ENCODE data around the gene PDIA6.

Gene PDIA6

DNA sequence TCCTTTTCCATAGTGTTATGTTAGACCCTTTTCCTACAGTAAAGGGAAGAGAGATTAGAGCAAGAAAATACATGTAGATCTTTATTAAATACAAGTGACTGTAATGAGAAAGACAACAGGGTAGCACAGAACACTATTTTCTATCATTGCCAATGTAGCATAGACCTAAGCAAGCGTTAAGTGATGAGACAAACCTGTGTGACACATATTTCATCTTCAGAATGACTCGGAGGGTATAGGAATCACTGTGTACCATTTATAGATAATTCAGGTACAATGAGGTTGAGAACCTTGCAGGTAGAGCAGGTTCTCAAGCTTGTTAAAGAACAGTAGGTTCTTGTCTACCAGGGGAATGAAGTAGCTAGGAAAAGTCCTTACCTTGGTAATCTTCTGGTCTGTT lies 15.9 kb downstream of the PDIA6 start:
- peaks cover 8% of the 10 kb centered on the region for H3K4me1 ChIP-seq (ENCODE audit: insufficient read depth, low read length, severe bottlenecking)
- no peaks in the 10 kb centered on the region for H3K9me2 ChIP-seq (ENCODE audit: low read depth, low read length)
- no peaks in the 10 kb centered on the region for H3K9me3 ChIP-seq (ENCODE audit: low read length)
- peaks cover 30% of the 10 kb centered on the region for H3K79me2 ChIP-seq (ENCODE audit: insufficient read depth, low read length)
- H3K4me3 ChIP-seq (ENCODE audit: low read depth, low read length, poor library complexity, severe bottlenecking) = no peak overlapping the region
- H3F3A ChIP-seq (ENCODE audit: insufficient read depth, low read length) = no peaks in the 10 kb centered on the region
- peaks cover 3% of the 10 kb centered on the region; the same call in 1 of the 2 replicates for H4K20me1 ChIP-seq (ENCODE audit: insufficient read depth, low read length)
- no peak overlapping the region for H3K9ac ChIP-seq (ENCODE audit: low read length)
- TF ChIP-seq, protein P1, sequence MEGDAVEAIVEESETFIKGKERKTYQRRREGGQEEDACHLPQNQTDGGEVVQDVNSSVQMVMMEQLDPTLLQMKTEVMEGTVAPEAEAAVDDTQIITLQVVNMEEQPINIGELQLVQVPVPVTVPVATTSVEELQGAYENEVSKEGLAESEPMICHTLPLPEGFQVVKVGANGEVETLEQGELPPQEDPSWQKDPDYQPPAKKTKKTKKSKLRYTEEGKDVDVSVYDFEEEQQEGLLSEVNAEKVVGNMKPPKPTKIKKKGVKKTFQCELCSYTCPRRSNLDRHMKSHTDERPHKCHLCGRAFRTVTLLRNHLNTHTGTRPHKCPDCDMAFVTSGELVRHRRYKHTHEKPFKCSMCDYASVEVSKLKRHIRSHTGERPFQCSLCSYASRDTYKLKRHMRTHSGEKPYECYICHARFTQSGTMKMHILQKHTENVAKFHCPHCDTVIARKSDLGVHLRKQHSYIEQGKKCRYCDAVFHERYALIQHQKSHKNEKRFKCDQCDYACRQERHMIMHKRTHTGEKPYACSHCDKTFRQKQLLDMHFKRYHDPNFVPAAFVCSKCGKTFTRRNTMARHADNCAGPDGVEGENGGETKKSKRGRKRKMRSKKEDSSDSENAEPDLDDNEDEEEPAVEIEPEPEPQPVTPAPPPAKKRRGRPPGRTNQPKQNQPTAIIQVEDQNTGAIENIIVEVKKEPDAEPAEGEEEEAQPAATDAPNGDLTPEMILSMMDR (IDR thresholded peaks at IDR 0.05; ENCODE audit: low read length) = no peak
- no peak for TF ChIP-seq EZH2 (IDR thresholded peaks at IDR 0.05; ENCODE audit: borderline replicate concordance, low read length)
- no peak overlapping the region for H3K4me2 ChIP-seq (ENCODE audit: low read length)
- H3K27me3 ChIP-seq (ENCODE audit: insufficient read depth, low read length) = no peaks in the 10 kb centered on the region
- peaks cover 97% of the 10 kb centered on the region for H3K36me3 ChIP-seq (ENCODE audit: insufficient read depth, low read length)
- H3K27ac ChIP-seq (ENCODE audit: low read depth, low read length, poor library complexity, severe bottlenecking) = no peak overlapping the region
- no peak overlapping the region for H2AFZ ChIP-seq (ENCODE audit: low read length)

DNA sequence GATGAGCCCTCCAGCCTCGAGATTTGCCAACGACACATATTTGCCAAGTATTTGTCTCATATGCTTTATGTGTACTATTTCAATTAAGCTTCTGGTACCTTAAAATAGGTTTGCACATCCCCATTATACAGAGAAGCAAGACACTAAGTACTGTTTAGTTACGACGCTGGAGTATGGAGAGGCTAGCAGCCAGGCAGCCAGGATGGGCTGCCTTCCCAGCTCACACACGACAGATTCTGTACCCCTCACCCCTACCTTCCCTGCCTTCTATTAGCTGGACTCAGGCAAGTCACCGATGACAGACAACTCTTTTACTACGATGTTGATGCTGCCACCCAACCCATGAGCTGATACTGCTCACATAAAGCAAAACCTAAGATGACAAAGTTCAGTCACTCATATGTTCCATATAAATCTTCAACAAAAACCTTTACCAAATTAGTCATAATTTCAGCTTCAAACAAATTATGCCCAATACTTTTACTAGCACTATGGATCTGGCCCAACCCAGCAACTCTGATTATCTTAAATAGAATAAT lies 17.0 kb downstream of the PDIA6 start:
- TF ChIP-seq, protein P1 (IDR thresholded peaks at IDR 0.05; ENCODE audit: low read length) = no peak
- TF ChIP-seq EZH2 (IDR thresholded peaks at IDR 0.05; ENCODE audit: borderline replicate concordance, low read length) = no peak

DNA sequence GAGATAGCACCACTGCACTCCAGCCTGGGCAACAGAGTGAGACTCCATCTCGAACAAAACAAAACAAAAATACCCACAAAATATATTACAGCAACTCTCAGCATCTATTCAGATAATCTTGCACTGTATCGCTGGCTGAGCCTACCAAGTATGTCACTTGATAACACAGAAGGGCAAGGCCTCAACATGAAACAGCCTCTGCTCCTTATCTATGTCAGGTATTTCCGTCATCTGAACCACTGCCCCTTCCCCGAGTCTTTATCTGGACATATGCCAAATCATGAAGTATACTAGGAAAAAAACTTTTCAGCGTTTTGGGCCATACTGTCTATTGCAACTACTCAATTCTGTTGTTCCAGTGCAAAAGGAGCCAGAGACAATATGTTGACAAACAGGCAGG lies 17.7 kb downstream of the PDIA6 start:
- H3K27ac ChIP-seq (ENCODE audit: low read depth, low read length, poor library complexity, severe bottlenecking) = no peak overlapping the region
- peaks cover 15% of the 10 kb centered on the region for H3K79me2 ChIP-seq (ENCODE audit: insufficient read depth, low read length)
- H3K4me3 ChIP-seq (ENCODE audit: low read depth, low read length, poor library complexity, severe bottlenecking) = no peak overlapping the region
- no peaks in the 10 kb centered on the region for H4K20me1 ChIP-seq (ENCODE audit: insufficient read depth, low read length)
- no peaks in the 10 kb centered on the region for H3K27me3 ChIP-seq (ENCODE audit: insufficient read depth, low read length)
- peaks cover 97% of the 10 kb centered on the region for H3K36me3 ChIP-seq (ENCODE audit: insufficient read depth, low read length)
- no peaks in the 10 kb centered on the region for H3K9me3 ChIP-seq (ENCODE audit: low read length)
- H2AFZ ChIP-seq (ENCODE audit: low read length) = no peak overlapping the region
- no peak overlapping the region for H3K9ac ChIP-seq (ENCODE audit: low read length)
- H3K4me1 ChIP-seq (ENCODE audit: insufficient read depth, low read length, severe bottlenecking) = no peaks in the 10 kb centered on the region
- no peaks in the 10 kb centered on the region for H3F3A ChIP-seq (ENCODE audit: insufficient read depth, low read length)
- TF ChIP-seq, protein P1 (IDR thresholded peaks at IDR 0.05; ENCODE audit: low read length) = no peak
- no peak for TF ChIP-seq EZH2 (IDR thresholded peaks at IDR 0.05; ENCODE audit: borderline replicate concordance, low read length)
- no peak overlapping the region for H3K4me2 ChIP-seq (ENCODE audit: low read length)
- H3K9me2 ChIP-seq (ENCODE audit: low read depth, low read length) = no peaks in the 10 kb centered on the region

More for the DNA sequence above, 17.0 kb downstream of the PDIA6 start:
- no peak overlapping the region for H3K4me2 ChIP-seq (ENCODE audit: low read length)
- peaks cover 97% of the 10 kb centered on the region for H3K36me3 ChIP-seq (ENCODE audit: insufficient read depth, low read length)
- H3F3A ChIP-seq (ENCODE audit: insufficient read depth, low read length) = no peaks in the 10 kb centered on the region
- H3K9me2 ChIP-seq (ENCODE audit: low read depth, low read length) = no peaks in the 10 kb centered on the region
- H3K27me3 ChIP-seq (ENCODE audit: insufficient read depth, low read length) = no peaks in the 10 kb centered on the region
- H3K9ac ChIP-seq (ENCODE audit: low read length) = no peak overlapping the region
- peaks cover 22% of the 10 kb centered on the region for H3K79me2 ChIP-seq (ENCODE audit: insufficient read depth, low read length)
- H3K9me3 ChIP-seq (ENCODE audit: low read length) = no peaks in the 10 kb centered on the region
- no peak overlapping the region for H3K27ac ChIP-seq (ENCODE audit: low read depth, low read length, poor library complexity, severe bottlenecking)
- H2AFZ ChIP-seq (ENCODE audit: low read length) = no peak overlapping the region
- H3K4me1 ChIP-seq (ENCODE audit: insufficient read depth, low read length, severe bottlenecking) = peaks cover 2% of the 10 kb centered on the region
- H3K4me3 ChIP-seq (ENCODE audit: low read depth, low read length, poor library complexity, severe bottlenecking) = no peak overlapping the region
- peaks cover 3% of the 10 kb centered on the region; the same call in 1 of the 2 replicates for H4K20me1 ChIP-seq (ENCODE audit: insufficient read depth, low read length)
